Panc1 (cell line): ENCODE results near the gene UBE2U. TPM values are rescaled to one million over a fixed set of nuclear protein-coding genes. Genes with fewer than 3 reads are reported as not detected.

Experiments
- ATAC-seq: fragments of 200-7000 bp; cut with Tn5 transposase; 2 replicates; pipeline ENCODE4 v1.9.1; 2020; ENCODE audit warnings: mild to moderate bottlenecking, moderate library complexity
- BruUV-seq: library from RNA; stranded (reverse); fragments of 400-500 nt; replicated peaks from 2 replicates; lab custom pipeline; 2021; lab: Mats Ljungman, UMichigan
- CTCF ChIA-PET: fragments of 300-600 bp; sonication (Branson Sonifier 250); formaldehyde crosslinking; loops from one replicate; lab custom pipeline; 2022; ENCODE audit warnings: antibody characterized with exemption; lab: Charles Lee
- POLR2A ChIA-PET: fragments of 300-600 bp; sonication (Branson Sonifier 250); formaldehyde crosslinking; loops from one replicate; lab custom pipeline; 2022; ENCODE audit warnings: antibody characterized with exemption; lab: Charles Lee
- DNase-seq: peaks from one replicate; pipeline ENCODE4 v3.0.0-alpha.2; 2010; ENCODE audit warnings: low read depth, low spot score
- H3K27ac ChIP-seq: 2 replicates; pipeline ENCODE4 v1.5.1; 2011; ENCODE audit warnings: mild to moderate bottlenecking, low read length, inconsistent platforms
- H3K27me3 ChIP-seq: fragments of 200-500 bp; sonication (Bioruptor generic); 2 replicates; pipeline ENCODE4 v1.6.0; 2014; ENCODE audit warnings: low read length, inconsistent platforms; ENCODE audit not compliant: control insufficient read depth, insufficient read depth
- H3K36me3 ChIP-seq: fragments of 200-500 bp; sonication (Bioruptor generic); 2 replicates; pipeline ENCODE4 v1.5.1; 2014; ENCODE audit warnings: inconsistent platforms, mild to moderate bottlenecking, low read length, moderate library complexity; ENCODE audit not compliant: control insufficient read depth, insufficient read depth
- H3K4me1 ChIP-seq: 2 replicates; pipeline ENCODE4 v1.5.1; 2011; ENCODE audit warnings: inconsistent platforms, mild to moderate bottlenecking, low read length, moderate library complexity; ENCODE audit not compliant: control insufficient read depth, insufficient read depth
- H3K4me3 ChIP-seq, 2 experiments: 2 replicates each; pipeline ENCODE4 v1.5.1; 2011 to 2012; ENCODE audit warnings: low read depth in 2 of 2, low read length in 2 of 2, mild to moderate bottlenecking in 2 of 2, inconsistent platforms in 1 of 2, moderate library complexity in 1 of 2
- H3K9me3 ChIP-seq: fragments of 200-500 bp; sonication (Bioruptor generic); 2 replicates; pipeline ENCODE4 v1.5.1; 2014; ENCODE audit warnings: low read depth, mild to moderate bottlenecking, inconsistent platforms, low read length, moderate library complexity; ENCODE audit not compliant: control insufficient read depth, insufficient read depth
- POLR2AphosphoS5 ChIP-seq: IDR thresholded peaks from 2 replicates; pipeline ENCODE4 v1.6.1; 2012; ENCODE audit warnings: mild to moderate bottlenecking, low read depth, low read length, moderate library complexity
- SIN3A ChIP-seq: IDR thresholded peaks from 2 replicates; pipeline ENCODE4 v1.6.1; 2012; ENCODE audit warnings: low read depth, mild to moderate bottlenecking, low read length, moderate library complexity, borderline replicate concordance; ENCODE audit not compliant: insufficient read depth
- TCF7L2 ChIP-seq: IDR thresholded peaks from 2 replicates; pipeline ENCODE4 v1.6.1; 2011; ENCODE audit warnings: mild to moderate bottlenecking, low read depth, low read length, inconsistent platforms
- in situ Hi-C: cut with HindIII; loops from 2 replicates; pipeline ENCODE4 v1.10.0; 2016; ENCODE audit warnings: low sequenced_read_pairs, low pct_unique_long_range_greater_than_20kb
- intact Hi-C: fragments of 100-400 bp; cut with micrococcal nuclease; formaldehyde crosslinking; loops from one replicate; pipeline ENCODE4 v1.10.0; 2022; ENCODE audit not compliant: unreplicated experiment
- total RNA-seq: library from RNA; stranded (reverse); gene quantifications from one replicate; pipeline ENCODE4 v1.2.1, GENCODE V29; 2021; ENCODE audit not compliant: unreplicated experiment
- TF ChIP-seq, protein P1 (sequence below): fragments of 450-650 bp; IDR thresholded peaks from 2 replicates; pipeline ENCODE4 v1.5.1; 2017; ENCODE audit warnings: mild to moderate bottlenecking
- TF ChIP-seq, protein P2 (sequence below), 2 experiments: IDR thresholded peaks; 2 replicates each; pipeline ENCODE4 v1.6.1; 2011 to 2012; ENCODE audit warnings: low read depth in 2 of 2, control low read depth in 1 of 2, low read length in 1 of 2, mild to moderate bottlenecking in 1 of 2, moderate library complexity in 1 of 2; ENCODE audit not compliant: insufficient read depth in 1 of 2

Gene UBE2U
- total RNA-seq, 1 experiment from 2014 or later: not detected

DNA sequence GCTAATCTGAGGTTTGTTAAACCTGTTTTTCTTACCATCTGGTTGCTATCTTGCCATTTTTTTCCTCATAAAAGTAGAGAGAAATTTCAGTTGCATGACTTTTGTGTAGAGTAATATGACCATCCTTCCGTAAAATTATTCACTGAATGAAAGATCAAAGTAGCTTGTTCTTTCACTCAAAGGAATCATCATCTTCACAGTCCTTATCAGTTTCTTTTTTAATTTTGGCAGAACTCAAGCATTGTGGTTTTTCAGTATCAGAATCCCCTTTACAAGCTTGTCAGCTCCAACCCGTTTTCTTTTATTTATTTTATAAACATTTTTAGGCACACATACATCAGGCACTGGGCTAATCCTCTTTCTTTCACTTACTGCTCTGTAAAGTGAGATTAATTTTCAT, 91.7 kb downstream of the UBE2U start:
- BruUV-seq: no TSS peak
- ChIA-PET CTCF (no interaction called here), POLR2A (no interaction called here)
- H3K4me3 ChIP-seq: no peak overlapping the region
- H3K36me3 ChIP-seq: no peaks in the 10 kb centered on the region
- no peaks in the 10 kb centered on the region for H3K27me3 ChIP-seq
- in situ Hi-C loops: no loop called here
- peaks cover 7% of the 10 kb centered on the region; the same call in 1 of the 2 replicates for H3K9me3 ChIP-seq
- H3K27ac ChIP-seq: no peak overlapping the region; the same call in 1 of the 2 replicates
- no peak for TF ChIP-seq POLR2AphosphoS5
- intact Hi-C loops: no loop called here
- no peak for DNase-seq
- H3K4me1 ChIP-seq: no peaks in the 10 kb centered on the region
- no peak for ATAC-seq

DNA sequence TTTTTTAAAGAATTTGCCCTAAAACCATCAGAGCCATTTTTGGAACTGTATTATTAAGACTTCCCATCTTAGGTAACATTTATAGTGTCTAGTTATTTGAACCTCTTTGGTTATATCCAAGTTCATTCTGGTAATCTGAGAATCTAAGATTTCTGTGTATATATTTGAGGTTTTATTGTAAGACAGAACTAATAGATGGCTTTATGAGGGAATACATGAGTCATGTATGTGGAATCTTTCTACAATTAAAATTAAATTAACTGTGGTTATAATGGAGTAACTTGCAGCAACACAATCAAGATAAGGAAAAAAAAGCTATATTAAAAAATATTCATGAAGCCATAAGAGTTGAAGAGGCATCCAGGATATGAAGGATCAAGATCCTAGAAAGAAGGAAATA, 92.1 kb downstream of the UBE2U start:
- Histone ChIP-seq H3K36me3 (no peaks in the 10 kb centered on the region), H3K9me3 (peaks cover 7% of the 10 kb centered on the region; the same call in 1 of the 2 replicates), H3K27ac (no peak overlapping the region; the same call in 1 of the 2 replicates), H3K4me3 (no peak overlapping the region), H3K27me3 (no peaks in the 10 kb centered on the region), H3K4me1 (no peaks in the 10 kb centered on the region)
- BruUV-seq: no TSS peak
- CTCF ChIA-PET: no interaction called here
- ATAC-seq (no peak), DNase-seq (no peak)
- POLR2A ChIA-PET: no interaction called here
- TF ChIP-seq TCF7L2: no peak
- TF ChIP-seq POLR2AphosphoS5: no peak
- TF ChIP-seq, protein P1, sequence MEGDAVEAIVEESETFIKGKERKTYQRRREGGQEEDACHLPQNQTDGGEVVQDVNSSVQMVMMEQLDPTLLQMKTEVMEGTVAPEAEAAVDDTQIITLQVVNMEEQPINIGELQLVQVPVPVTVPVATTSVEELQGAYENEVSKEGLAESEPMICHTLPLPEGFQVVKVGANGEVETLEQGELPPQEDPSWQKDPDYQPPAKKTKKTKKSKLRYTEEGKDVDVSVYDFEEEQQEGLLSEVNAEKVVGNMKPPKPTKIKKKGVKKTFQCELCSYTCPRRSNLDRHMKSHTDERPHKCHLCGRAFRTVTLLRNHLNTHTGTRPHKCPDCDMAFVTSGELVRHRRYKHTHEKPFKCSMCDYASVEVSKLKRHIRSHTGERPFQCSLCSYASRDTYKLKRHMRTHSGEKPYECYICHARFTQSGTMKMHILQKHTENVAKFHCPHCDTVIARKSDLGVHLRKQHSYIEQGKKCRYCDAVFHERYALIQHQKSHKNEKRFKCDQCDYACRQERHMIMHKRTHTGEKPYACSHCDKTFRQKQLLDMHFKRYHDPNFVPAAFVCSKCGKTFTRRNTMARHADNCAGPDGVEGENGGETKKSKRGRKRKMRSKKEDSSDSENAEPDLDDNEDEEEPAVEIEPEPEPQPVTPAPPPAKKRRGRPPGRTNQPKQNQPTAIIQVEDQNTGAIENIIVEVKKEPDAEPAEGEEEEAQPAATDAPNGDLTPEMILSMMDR: no peak
- TF ChIP-seq SIN3A: no peak
- TF ChIP-seq, protein P2, sequence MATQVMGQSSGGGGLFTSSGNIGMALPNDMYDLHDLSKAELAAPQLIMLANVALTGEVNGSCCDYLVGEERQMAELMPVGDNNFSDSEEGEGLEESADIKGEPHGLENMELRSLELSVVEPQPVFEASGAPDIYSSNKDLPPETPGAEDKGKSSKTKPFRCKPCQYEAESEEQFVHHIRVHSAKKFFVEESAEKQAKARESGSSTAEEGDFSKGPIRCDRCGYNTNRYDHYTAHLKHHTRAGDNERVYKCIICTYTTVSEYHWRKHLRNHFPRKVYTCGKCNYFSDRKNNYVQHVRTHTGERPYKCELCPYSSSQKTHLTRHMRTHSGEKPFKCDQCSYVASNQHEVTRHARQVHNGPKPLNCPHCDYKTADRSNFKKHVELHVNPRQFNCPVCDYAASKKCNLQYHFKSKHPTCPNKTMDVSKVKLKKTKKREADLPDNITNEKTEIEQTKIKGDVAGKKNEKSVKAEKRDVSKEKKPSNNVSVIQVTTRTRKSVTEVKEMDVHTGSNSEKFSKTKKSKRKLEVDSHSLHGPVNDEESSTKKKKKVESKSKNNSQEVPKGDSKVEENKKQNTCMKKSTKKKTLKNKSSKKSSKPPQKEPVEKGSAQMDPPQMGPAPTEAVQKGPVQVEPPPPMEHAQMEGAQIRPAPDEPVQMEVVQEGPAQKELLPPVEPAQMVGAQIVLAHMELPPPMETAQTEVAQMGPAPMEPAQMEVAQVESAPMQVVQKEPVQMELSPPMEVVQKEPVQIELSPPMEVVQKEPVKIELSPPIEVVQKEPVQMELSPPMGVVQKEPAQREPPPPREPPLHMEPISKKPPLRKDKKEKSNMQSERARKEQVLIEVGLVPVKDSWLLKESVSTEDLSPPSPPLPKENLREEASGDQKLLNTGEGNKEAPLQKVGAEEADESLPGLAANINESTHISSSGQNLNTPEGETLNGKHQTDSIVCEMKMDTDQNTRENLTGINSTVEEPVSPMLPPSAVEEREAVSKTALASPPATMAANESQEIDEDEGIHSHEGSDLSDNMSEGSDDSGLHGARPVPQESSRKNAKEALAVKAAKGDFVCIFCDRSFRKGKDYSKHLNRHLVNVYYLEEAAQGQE (IDR thresholded peaks at IDR 0.05; ENCODE audit: insufficient read depth in 1 of 2, low read depth in 2 of 2, low read length in 1 of 2): no peak
- in situ Hi-C loops: no loop called here
- intact Hi-C loops: no loop called here

DNA sequence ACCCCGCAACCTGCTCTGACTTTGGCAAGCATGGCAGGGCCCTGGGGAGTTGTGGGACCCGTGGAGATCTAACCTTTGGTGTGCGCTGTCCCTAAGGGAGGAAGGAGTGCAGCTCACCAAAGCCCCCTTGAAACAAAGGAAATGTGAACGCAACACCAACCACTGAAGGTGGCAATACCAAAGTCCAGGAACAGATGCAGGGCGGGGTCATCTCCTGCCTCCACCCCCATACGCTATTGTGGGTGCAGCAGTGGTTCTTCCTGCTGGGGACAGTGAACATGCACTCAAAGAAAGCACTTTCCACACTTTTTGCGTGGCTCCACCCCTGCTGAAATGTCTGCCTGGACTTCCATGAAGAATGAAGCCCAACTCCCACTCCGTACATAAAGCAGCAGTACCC, 93.0 kb downstream of the UBE2U start:
- DNase-seq: no peak
- ChIA-PET CTCF (interaction anchor here (0.6 kb wide), 1 partner anchor 48 kb away, joined by 4 read pairs; no protein-coding TSS in a partner anchor), POLR2A (no interaction called here)
- in situ Hi-C loops: no loop called here
- Histone ChIP-seq H3K4me1 (no peaks in the 10 kb centered on the region), H3K27me3 (no peaks in the 10 kb centered on the region), H3K36me3 (no peaks in the 10 kb centered on the region), H3K4me3 (no peak overlapping the region), H3K27ac (no peak overlapping the region), H3K9me3 (peaks cover 7% of the 10 kb centered on the region; the same call in 1 of the 2 replicates)
- BruUV-seq: no TSS peak
- intact Hi-C loops: no loop called here
- TF ChIP-seq, protein P2 (IDR thresholded peaks at IDR 0.05; ENCODE audit: insufficient read depth in 1 of 2, low read depth in 2 of 2, low read length in 1 of 2): no peak
- no peak for TF ChIP-seq POLR2AphosphoS5
- TF ChIP-seq, protein P1: no peak
- no peak for TF ChIP-seq SIN3A
- no peak for TF ChIP-seq TCF7L2
- no peak for ATAC-seq
